ENCODE measurements around the gene AMOTL1.

The AMOTL1 gene

GRCh38 chr11:94828088-94828487 is 59.9 kb downstream of the AMOTL1 start:
- DNase-seq: no peak
- H3K36me3 ChIP-seq: peaks cover 95% of the 10 kb centered on the region
- TF ChIP-seq CTCF (IDR thresholded peaks at IDR 0.05; ENCODE audit: low read depth, low read length): no peak

GRCh38 chr11:94830722-94831510 is 62.8 kb downstream of the AMOTL1 start:
- no peak overlapping the region for H3K27ac ChIP-seq
- H3K4me3 ChIP-seq (ENCODE audit: low read depth, low read length): no peak overlapping the region
- no peaks in the 10 kb centered on the region for H3K27me3 ChIP-seq (ENCODE audit: insufficient read depth, low read depth, severe bottlenecking)
- H3K9me3 ChIP-seq (ENCODE audit: severe bottlenecking): no peaks in the 10 kb centered on the region
- DNase-seq: no peak
- peaks cover 97% of the 10 kb centered on the region for H3K36me3 ChIP-seq
- no peak for TF ChIP-seq CTCF (IDR thresholded peaks at IDR 0.05; ENCODE audit: low read depth, low read length)

More at GRCh38 chr11:94828088-94828487, 59.9 kb downstream of the AMOTL1 start:
- Histone ChIP-seq H3K27me3 (ENCODE audit: insufficient read depth, low read depth, severe bottlenecking) (no peaks in the 10 kb centered on the region), H3K9me3 (ENCODE audit: severe bottlenecking) (no peaks in the 10 kb centered on the region), H3K4me3 (ENCODE audit: low read depth, low read length) (no peak overlapping the region), H3K27ac (no peak overlapping the region)

GRCh38 chr11:94831529-94831928 is 63.4 kb downstream of the AMOTL1 start:
- no peak for TF ChIP-seq CTCF (IDR thresholded peaks at IDR 0.05; ENCODE audit: low read depth, low read length)
- H3K9me3 ChIP-seq (ENCODE audit: severe bottlenecking): no peaks in the 10 kb centered on the region
- H3K27me3 ChIP-seq (ENCODE audit: insufficient read depth, low read depth, severe bottlenecking): no peaks in the 10 kb centered on the region
- no peak overlapping the region for H3K27ac ChIP-seq
- H3K36me3 ChIP-seq: peaks cover 96% of the 10 kb centered on the region
- no peak for DNase-seq
- H3K4me3 ChIP-seq (ENCODE audit: low read depth, low read length): no peak overlapping the region

- no peak for DNase-seq
- Histone ChIP-seq H3K4me3 (ENCODE audit: low read depth, low read length) (no peak overlapping the region), H3K36me3 (peaks cover 94% of the 10 kb centered on the region), H3K9me3 (ENCODE audit: severe bottlenecking) (no peaks in the 10 kb centered on the region), H3K27me3 (ENCODE audit: insufficient read depth, low read depth, severe bottlenecking) (no peaks in the 10 kb centered on the region), H3K27ac (no peak overlapping the region)
- TF ChIP-seq CTCF (IDR thresholded peaks at IDR 0.05; ENCODE audit: low read depth, low read length): no peak
Measured at GRCh38 chr11:94832604-94833235, 64.6 kb downstream of the AMOTL1 start.

GRCh38 chr11:94834911-94835593 is 66.9 kb downstream of the AMOTL1 start:
- no peak for TF ChIP-seq CTCF (IDR thresholded peaks at IDR 0.05; ENCODE audit: low read depth, low read length)
- peaks cover 85% of the 10 kb centered on the region for H3K36me3 ChIP-seq
- no peak for DNase-seq

More at GRCh38 chr11:94834911-94835593, 66.9 kb downstream of the AMOTL1 start:
- H3K27ac ChIP-seq: no peak overlapping the region
- no peaks in the 10 kb centered on the region for H3K9me3 ChIP-seq (ENCODE audit: severe bottlenecking)
- H3K27me3 ChIP-seq (ENCODE audit: insufficient read depth, low read depth, severe bottlenecking): no peaks in the 10 kb centered on the region
- H3K4me3 ChIP-seq (ENCODE audit: low read depth, low read length): no peak overlapping the region
